CMK (cell line): ENCODE measurements around the gene TMEM145.
A peak's percentile ranks its signal among the peaks of the same experiment; 100 is the strongest.
"Not testable (repeated sequence)": the region's sequence is repeated elsewhere in the genome, so short reads cannot be mapped to it uniquely, and the experiment has no call there.

Experiments used
- DNase-seq: peaks from one replicate; pipeline ENCODE4 v3.0.0-alpha.2; 2010; ENCODE audit warnings: low read depth

Gene TMEM145

GRCh38 chr19:42315024-42315423 is 1.9 kb downstream of the TMEM145 start:
- DNase-seq, result no peak

- peak; percentile 77 for DNase-seq
These were observed 3.4 kb downstream of the TMEM145 start for GRCh38 chr19:42316223-42317211.

- DNase-seq, result no peak
These were observed 4.4 kb downstream of the TMEM145 start for GRCh38 chr19:42317535-42317934.

GRCh38 chr19:42322305-42322704 is 9.2 kb downstream of the TMEM145 start:
- no peak for DNase-seq

- DNase-seq, result no peak
These were observed 10.4 kb downstream of the TMEM145 start for GRCh38 chr19:42323473-42323851.

- no peak for DNase-seq
These were observed 10.9 kb downstream of the TMEM145 start for GRCh38 chr19:42323852-42324654.

GRCh38 chr19:42324655-42325307 is 11.7 kb downstream of the TMEM145 start:
- DNase-seq, result no peak

GRCh38 chr19:42325308-42325895 is 12.3 kb downstream of the TMEM145 start, which contains the start of gene MEGF8:
TSS of gene MEGF8 (plus strand) at chr19:42325635. CDS start at chr19:42326244, 609 bp downstream.
- peak; percentile 99 for DNase-seq

GRCh38 chr19:42325896-42326771 is 13.0 kb downstream of the TMEM145 start:
- no peak for DNase-seq

GRCh38 chr19:42326969-42327368 is 13.9 kb downstream of the TMEM145 start:
- DNase-seq, result no peak

GRCh38 chr19:42327381-42327780 is 14.3 kb downstream of the TMEM145 start:
- DNase-seq, result no peak

- no peak for DNase-seq
These were observed 15.0 kb downstream of the TMEM145 start for GRCh38 chr19:42328106-42328505.

- no peak for DNase-seq
These were observed 15.7 kb downstream of the TMEM145 start for GRCh38 chr19:42328854-42329253.

- no peak for DNase-seq
These were observed 17.2 kb downstream of the TMEM145 start for GRCh38 chr19:42330241-42330711.

GRCh38 chr19:42331333-42331732 is 18.2 kb downstream of the TMEM145 start:
- DNase-seq, result not testable (repeated sequence)

GRCh38 chr19:42332059-42332458 is 18.9 kb downstream of the TMEM145 start:
- no peak for DNase-seq

GRCh38 chr19:42333018-42333417 is 19.9 kb downstream of the TMEM145 start:
- DNase-seq, result no peak

GRCh38 chr19:42333975-42334696 is 21.0 kb downstream of the TMEM145 start:
- no peak for DNase-seq

- DNase-seq, result no peak
These were observed 21.7 kb downstream of the TMEM145 start for GRCh38 chr19:42334697-42335373.
